Activated CD4-positive, alpha-beta T cell treated with anti-CD3 and anti-CD28 coated beads for 1 hour (primary cell): ENCODE results near the gene SBNO1.
"Not testable (repeated sequence)": the region's sequence is repeated elsewhere in the genome, so short reads cannot be mapped to it uniquely, and the experiment has no call there.

ENCODE experiments used
- DNase-seq: peaks from one replicate; pipeline ENCODE4 v3.0.0-alpha.2; 2020

Gene SBNO1

DNA sequence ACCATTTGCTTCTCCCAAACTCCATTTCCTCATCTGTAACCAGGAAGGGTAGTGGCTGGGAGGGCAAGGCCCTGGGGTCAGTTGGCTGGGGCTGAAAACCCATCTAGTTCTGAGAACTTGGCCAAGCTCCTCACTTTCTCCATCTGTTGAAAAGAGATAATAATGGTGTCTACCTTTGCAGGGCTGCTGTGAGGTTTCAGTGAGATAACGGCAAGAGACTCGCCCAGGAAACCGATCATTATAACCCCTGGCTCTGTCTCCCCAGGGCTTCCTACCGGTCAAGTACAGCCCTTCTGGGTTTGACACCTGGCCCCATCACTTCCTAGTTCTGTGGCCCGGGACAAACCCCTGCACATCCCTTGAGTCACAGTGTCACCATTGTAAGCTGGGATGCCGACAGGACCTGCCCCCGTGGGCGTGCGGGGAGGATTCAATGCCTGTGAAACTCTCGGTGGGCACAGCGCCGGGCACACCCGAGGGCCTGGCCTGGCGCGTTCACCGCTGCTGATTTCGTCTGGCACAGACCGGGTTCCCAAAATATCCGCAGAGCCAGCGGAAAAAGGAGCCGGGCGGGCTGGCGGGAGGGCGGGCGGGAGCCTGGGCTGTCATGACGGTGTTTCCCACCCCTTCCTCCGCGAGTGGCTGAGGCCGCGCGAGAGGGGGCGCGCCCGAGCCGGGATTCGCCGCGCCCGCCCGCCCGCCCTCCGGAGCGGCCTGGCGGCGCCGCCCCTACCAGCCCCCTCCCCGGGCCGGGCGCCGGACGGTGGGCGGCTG, 23.7 kb upstream of the SBNO1 start:
- peak; percentile 63 for DNase-seq

DNA sequence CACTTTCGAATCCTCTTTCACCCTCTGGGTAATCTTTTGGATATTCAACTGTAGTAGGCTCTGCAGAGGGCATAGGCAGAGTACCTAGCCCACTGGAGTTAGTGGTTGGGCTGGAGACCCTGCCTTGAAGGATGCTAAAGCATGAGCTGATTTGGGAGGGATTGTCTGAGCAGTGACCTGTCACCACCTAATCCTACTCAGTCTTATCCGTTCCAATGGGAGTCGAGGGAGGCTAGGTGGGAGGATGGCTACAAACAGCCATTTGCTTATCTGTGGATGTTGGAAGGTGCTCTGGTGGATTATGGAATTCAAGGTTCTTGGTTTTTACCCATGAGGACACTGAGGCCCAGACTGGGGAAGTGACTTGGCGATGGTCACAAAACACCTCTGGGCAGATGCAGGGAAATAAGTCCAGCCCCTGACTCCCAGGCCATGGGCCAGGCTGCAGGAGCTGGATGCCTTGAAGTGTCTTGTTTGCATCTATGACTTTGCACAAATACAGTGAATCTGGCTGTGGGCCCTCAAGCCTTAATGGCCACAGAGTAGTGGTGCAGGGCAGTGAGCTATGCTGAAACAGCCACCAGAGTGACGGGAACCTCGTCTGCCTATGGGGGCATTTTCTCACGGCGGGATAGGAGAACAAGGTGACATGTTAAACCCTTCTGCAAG, 23.0 kb upstream of the SBNO1 start:
- DNase-seq, result no peak

DNA sequence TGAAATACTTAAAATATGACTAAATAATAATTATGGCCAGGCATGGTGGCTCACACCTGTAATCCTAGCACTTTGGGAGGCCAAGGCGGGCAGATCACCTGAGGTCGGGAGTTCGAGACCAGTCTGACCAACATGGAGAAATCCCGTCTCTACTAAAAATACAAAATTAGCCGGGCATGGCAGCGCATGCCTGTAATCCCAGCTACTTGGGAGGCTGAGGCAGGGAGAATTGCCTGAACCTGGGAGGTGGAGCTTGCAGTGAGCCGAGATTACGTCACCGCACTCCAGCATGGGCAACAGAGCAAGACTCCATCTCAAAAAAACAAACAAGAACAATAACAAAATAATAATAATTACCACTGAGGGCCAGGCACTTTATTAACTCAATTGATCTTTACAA, 20.9 kb upstream of the SBNO1 start:
- not testable (repeated sequence) for DNase-seq

DNA sequence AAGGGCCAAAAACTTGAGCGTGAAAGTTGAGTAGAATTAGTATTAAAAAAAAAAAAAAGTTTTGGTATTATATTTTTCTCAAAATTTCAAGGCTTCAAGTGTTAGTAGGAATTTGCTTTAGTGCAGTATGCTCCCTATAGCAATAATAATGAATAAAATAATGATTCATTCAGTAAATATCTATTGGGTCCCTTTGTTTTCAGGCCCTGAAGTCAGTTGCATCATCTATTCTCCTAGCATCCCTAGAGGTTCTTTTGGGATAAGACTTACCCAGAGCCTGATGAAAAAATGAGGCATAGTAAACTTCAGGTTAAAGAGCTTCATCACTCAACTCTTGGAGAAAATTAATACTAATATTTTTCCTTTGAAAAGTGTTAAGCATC, 20.3 kb upstream of the SBNO1 start:
- no peak for DNase-seq

DNA sequence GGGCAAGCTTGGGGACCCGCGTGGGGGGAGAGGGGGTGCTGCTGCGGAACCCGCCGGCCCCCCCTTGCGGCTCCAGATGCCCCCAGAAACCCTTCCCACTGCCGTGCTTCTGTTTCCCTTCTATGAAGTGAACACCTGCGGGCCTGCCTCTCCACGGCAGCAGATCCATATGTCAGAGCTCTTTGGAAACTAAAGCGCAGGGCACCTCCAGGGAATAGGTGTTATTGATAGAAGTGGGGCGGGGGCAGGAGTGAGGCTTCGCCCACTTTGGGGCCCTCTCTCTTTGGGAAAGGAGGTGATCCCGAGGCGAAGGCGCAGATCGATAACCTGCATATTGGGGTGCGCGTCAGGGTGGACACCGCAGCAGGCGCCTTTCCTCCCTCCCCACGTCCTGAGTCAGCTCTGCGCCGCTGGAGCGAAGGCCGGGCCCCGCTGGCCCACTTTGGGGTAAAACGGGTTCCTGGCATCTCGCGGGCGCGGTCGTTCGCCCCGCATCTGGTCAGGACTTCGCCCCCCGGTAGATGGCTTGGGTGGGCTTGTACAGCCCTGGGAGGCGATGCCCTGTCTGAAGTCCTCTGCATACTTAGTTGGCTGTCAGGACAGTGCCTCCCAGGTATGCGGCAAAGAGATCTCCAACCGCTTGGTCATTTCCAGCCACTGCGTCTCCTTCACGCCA, 19.8 kb upstream of the SBNO1 start:
- no peak for DNase-seq

DNA sequence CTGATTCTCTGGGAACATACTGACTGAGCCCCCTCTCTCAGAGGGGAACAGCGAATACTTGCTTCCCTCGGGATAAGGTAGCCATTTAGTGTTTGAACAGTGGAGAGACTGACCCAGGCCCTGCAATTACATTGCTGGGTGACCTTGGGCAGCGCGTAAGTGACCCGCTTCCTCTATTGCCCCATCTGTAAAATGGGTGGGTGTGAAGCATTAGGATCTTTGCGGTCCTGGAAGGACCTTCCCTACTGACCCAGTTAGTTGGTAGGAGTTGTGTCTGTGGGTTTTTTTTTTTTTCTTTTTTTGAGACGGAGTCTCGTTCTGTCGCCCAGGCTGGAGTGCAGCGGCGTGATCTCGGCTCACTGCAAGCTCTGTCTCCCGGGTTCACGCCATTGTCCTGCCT, 18.0 kb upstream of the SBNO1 start:
- DNase-seq, result no peak

DNA sequence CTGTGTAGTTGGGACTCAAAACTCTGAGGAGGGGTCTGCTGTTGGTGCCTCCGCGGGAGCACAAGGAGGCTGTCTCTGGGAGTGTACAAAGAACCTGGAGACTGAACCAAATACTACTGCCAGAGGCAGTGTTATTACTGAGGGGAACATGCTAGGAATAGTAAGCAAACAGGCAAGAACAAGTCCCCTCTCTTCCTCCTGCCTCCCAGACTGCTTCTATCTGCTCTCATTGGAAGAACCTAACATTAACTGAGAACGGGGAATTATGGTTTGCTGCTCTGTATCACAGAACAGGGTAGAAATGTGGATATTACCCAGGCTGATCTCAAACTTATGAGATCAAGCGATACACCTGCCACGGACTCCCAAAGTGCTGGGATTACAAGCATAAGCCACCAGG, 14.7 kb upstream of the SBNO1 start:
- DNase-seq, result no peak

DNA sequence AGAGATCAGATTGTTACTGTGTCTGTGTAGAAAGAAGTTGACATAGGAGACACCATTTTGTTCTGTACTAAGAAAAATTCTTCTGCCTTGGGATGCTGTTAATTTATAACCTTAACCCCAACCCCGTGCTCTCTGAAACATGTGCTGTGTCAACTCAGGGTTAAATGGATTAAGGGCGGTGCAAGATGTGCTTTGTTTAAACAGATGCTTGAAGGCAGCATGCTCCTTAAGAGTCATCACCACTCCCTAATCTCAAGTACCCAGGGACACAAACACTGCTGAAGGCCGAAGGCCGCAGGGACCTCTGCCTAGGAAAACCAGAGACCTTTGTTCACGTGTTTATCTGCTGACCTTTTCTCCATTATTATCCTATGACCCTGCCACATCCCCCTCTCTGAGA, 7.8 kb upstream of the SBNO1 start:
- DNase-seq, result not testable (repeated sequence)

DNA sequence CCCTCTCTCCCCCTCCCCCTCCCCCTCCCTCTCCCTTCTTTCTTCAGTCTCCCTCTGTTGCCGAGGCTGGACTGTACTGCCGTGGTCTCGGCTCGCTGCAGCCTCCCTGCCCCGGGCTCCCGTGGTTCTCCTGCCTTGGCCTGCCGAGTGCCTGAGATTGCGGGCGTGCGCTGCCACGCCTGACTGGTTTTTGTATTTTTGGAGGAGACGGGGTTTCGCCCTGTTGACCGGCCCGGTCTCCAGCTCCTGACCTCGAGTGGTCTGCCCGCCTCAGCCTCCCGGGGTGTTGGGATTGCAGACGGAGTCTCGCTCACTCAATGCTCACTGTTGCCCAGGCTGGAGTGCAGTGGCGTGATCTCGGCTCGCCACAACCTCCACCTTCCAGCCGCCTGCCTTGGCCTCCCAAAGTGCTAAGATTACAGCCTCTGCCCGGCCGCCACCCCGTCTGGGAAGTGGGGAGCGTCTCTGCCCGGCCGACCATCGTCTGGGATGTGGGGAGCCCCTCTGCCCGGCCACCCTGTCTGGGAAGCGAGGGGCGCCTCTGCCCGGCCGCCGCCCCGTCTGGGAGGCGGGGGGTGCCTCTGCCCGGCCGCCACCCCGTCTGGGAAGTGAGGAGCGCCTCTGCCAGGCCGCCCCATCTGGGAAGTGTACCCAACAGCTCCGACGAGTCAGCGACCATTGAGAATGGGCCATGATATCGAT, 7.2 kb upstream of the SBNO1 start:
- DNase-seq, result not testable (repeated sequence)

DNA sequence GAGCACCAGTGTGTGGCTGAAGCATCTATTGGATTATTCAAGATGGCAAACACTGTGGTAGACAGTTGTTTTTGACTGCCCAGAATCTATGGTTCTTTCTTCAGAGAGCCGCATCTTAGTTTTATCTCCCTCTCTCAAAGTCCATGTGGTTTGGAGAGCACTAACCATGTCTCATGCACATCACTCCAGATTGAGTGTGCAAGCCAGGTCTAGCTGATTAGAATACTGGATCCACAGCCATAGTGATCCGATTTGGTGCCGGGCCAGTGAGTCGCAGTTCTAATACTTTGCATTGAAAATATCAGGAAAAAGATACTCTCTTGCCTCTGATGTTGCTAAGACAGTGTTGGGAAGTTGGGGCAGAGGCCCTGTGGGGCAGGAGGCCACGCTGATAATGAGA, 4.6 kb upstream of the SBNO1 start:
- DNase-seq, result no peak

DNA sequence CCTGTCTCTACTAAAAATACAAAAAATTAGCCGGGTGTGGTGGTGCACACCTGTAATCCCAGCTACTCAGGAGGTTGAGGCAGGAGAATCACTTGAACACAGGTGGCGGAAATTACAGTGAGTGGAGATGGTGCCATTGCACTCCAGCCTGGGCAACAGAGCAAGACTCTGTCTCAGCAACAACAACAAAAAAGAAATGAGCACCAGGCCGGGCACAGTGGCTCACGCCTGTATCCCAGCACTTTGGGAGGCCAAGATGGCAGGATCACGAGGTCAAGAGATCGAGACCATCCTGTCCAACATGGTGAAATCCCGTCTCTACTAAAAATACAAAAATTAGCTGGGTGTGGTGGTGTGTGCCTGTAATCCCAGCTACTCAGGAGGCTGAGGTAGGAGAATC, 3.8 kb upstream of the SBNO1 start:
- not testable (repeated sequence) for DNase-seq

DNA sequence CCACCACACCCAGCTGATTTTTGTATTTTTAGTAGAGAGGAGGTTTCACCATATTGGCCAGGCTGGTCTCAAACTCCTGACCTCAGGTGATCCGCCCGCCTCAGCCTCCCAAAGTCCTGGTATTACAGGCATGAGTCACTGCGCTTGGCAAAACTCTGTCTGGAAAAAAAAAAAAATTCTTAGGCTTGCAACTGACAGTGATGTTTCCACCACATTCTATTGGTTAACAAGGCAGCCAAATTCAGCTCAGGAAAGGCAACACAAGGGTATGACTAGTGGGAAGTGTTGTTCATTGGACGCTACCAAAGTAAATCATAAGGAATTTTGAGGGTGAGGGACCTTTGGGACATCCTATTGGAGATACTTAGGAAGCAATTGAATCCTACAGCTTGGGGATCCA, 2.9 kb upstream of the SBNO1 start:
- no peak for DNase-seq

DNA sequence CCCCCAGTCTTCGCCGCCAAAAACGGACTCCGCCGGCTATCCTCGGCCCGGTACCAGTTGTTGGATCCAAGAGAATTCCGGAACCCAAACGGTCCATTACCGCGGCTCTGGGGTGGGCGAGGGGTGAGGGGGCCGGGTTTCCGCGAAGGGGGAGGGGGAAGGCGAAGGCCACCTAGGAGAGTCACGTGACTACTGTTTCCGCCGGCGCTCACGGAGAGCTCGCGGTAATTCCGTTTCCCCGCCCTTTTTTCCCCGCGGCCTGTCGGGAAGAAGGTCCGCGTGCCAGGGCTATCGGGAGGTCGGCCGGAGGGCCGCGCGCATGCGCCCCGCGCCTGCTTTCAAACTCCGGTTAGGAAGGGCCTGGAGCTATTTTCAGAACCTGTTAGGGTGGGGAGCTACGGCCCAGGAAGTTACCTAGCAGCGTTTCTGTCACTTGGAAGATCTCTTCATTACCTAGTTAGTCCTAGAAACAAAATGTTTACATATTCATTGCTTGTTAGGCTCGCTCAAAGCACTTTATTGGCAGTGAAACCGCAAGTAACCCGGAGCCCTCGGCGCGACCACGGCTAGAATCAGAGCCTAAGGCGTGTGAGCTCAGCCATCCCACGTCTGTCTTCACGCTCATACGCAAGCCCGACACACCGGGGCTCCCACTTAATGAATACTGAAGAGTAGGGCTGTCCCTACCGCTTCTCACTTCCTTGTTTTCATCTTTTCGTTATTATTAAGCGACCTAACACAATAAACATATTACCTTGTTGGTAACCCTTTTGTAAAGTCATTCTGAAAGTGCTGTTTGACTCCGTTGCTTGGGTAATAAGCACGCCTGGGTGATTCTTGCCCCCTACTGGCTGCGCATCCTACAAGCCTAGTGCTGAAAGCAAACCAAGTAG, 624 bp upstream of the SBNO1 start:
- peak; percentile 97 for DNase-seq

DNA sequence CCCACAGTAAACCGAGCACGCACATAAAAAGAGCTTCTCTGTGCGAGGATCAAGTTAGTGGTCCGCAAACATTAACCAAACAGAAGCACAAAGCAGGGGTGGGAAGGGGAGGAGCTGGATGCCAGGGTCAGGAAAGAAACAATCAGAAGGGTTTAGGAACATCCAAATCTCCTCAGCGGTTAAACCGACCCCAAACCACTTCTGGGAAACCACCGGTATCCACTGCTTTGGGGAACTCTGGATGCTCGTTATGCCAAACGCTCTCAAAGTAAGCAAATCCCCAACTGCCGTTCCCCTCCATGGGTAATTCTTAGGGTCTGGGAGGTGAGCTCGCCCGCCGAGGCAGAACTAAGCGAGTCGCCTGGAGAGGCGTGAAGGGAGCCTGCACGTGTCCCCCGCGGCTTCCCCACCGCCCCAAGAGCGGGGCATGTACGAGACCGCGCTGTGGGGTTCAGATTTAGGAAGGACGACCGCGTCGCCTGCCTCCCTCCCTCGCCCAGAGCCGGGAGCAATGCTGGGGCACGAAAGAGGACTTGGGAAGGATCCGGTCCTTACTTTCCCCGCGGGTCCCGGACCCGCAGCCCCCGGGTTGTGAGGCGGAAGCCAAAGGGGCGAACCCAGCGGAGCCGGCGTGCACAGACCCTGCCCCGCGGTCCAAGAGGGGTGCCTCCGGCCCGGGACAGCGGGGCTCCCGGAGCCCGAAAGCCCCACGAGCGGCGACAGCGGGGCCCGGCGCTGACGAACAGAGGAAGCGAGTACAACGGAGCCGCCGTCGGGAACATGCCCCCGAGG, 711 bp downstream of the SBNO1 start:
- DNase-seq, result peak; percentile 12

DNA sequence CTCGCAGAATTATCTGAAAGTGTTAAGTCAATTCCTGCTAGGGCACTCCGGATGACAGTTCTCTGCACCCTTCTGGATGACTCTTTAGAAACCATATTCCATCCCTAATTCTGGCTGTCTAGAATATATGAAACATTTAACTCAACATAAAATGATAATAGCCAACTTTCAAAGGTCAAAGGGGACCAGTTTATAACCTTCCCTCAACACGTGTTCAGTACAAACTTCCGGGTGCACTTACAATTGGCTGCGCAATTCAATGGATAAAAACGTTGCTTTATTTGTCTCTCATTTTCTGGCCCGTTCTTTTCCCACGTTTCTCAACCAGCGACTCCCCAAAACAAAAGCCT, 1.3 kb downstream of the SBNO1 start:
- no peak for DNase-seq

DNA sequence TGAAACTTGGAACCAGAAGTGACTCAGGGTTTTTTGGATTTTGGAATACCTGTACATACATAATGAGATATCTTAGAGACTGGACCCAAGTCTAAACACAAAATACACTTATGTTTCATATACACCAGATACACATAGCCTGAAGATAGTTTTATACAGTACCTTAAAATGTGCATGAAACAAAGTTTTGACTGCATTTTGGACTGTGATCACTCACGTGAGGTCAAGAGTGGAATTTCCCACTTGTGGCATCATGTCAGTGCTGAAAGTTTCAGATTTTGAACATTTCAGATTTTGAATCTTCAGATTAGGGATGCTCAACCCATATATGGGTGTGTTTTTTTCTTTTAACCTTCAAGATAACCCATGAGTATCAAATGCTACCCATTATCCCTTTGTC, 6.6 kb downstream of the SBNO1 start:
- no peak for DNase-seq

DNA sequence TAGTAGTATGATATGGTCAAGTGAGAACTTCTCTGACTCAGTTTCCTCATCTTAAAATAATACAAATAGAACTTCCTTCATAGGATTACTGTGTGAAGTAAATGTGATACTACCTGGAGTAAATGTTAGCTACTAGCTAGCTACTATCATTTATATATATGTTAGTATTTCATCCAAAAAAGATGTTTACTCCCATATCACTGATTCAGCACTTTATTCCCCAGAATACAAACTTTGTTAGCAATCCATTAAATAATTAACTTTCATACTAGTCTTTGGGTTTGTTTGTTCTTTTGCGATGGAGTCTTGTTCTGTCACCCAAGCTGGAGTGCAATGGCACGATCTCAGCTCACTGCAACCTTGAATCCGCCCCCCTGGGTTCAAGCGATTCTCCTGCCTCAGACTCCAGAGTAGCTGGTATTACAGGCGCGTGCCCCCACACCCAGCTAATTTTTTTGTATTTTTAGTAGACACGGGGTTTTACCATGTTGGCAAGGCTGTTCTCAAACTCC, 8.4 kb downstream of the SBNO1 start:
- no peak for DNase-seq

DNA sequence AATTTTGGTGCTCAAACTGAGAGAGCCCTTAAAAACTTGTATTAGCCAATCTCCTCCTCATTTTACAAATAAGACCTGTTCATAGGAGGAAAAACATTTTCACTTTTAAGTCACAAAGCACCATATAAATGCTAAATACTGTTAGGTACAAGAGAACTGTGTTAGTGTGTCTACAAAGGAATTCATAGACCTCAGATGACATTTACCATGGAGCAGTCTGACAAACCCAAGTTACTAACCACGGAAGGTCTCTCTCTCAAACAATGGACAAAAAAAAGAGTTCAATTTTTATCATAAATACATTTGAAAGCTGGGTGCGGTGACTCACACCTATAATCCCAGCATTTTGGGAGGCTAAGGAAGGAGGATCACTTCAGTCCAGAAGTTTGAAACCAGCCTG, 10.0 kb downstream of the SBNO1 start:
- no peak for DNase-seq

DNA sequence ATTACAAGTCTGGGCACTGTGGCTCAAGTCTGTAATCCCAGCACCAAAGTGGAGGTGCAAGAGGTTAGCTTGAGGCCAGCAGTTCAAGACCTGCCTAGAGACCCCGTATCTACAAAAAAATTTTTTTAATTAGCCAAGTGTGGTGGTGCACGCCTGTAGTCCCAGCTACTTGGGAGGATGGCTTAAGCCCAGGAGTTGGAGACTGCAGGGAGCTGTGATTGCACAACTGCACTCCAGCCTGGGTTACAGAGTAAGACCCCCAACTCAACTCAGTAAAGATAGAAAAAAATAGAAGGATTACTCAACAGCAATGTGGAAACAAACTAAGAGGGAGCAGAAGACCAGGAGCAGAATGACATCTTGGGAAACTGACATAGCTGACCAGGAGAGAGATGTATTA, 13.3 kb downstream of the SBNO1 start:
- no peak for DNase-seq

DNA sequence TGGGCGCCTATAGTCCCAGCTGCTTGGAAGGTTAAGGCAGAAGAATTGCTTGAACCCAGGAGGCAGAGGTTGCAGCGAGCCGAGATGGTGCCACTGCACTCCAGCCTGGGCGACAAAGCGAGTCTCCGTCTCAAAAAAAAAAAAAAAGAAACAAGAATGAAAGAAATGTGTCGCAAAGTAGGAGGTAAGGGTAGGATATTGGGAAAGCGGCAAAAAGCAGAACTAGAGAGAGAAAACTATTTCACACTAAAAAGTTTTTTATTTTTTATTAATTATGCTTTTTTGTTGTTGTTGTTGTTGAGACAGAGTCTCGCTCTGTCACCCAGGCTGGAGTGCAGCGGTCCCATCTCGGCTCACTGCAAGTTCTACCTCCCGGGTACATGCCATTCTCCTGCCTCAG, 17.7 kb downstream of the SBNO1 start:
- no peak for DNase-seq

DNA sequence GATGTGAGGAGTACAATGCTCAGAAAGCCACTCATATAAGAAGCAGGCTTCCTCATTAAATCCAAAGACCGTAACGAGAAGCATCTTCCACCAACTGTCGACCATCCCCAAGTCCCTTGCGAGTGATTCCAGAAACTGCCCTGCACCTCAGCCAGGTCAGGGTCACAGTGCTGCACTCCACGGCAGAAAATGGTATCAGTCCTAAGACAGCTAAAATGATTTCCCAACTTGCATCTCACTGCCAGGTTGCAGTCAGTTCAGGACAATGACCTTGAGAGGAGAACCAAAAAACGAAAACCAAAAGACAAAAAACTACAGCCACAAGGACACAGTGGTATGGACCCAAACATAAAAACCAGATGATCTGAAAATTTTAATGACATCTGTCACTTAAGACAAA, 20.6 kb downstream of the SBNO1 start:
- DNase-seq, result no peak

DNA sequence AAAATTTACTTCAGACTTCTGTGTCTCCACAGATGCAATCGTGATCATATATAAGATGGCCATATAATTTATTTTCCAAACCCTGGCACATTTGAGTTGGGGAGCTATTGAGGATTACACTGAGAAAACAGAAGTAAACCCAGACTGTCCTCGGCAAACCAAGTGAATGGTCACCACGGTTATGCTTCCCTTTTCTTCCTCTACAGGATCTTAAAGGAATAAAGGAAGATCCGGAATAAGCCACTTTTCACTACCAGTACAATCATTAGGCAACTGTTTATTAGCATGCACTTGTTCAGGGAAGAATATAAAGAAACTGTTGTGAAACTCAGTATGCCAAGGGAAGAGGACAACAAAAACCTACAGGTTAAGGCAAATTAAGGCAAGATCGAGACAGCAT, 27.6 kb downstream of the SBNO1 start:
- no peak for DNase-seq
